HEK293 (cell line): Measurements from ENCODE around the gene B4GALNT3.

ENCODE experiments used
- CTCF ChIA-PET: fragments of 350-600 bp; formaldehyde crosslinking; extraction: SDS; loops from one replicate; lab custom pipeline; 2021; ENCODE audit warnings: antibody characterized with exemption; lab: Yijun Ruan, JAX
- POLR2A ChIA-PET: fragments of 300-600 bp; formaldehyde crosslinking; extraction: SDS; loops from one replicate; lab custom pipeline; 2020; ENCODE audit warnings: antibody characterized with exemption, inconsistent platforms; lab: Yijun Ruan, JAX
- H3K27ac ChIP-seq: fragments of 200-500 bp; sonication (Bioruptor generic); 2 replicates; pipeline ENCODE4 v1.5.1; 2014; ENCODE audit warnings: low read depth, low read length, control low read depth, inconsistent platforms; ENCODE audit errors: extremely low read depth
- H3K36me3 ChIP-seq, 2 experiments: fragments of 200-500 bp in 1 of 2; sonication (Bioruptor generic) in 1 of 2; 1 replicate in 1 of 2; 2 replicates in 1 of 2; pipeline ENCODE4 v1.5.1; 2014 to 2017; ENCODE audit warnings: inconsistent platforms in 2 of 2, low read length in 2 of 2; ENCODE audit not compliant: control insufficient read depth in 2 of 2, insufficient read depth in 1 of 2
- H3K4me1 ChIP-seq: fragments of 200-500 bp; sonication (Bioruptor generic); 2 replicates; pipeline ENCODE4 v1.5.1; 2014; ENCODE audit warnings: mild to moderate bottlenecking, low read length, inconsistent platforms; ENCODE audit not compliant: control insufficient read depth, insufficient read depth
- H3K4me3 ChIP-seq: 2 replicates; pipeline ENCODE4 v1.5.1; 2011; ENCODE audit warnings: low read depth, mild to moderate bottlenecking, control low read depth, low read length, moderate library complexity
- H3K9me3 ChIP-seq: fragments of 200-500 bp; sonication (Bioruptor generic); 2 replicates; pipeline ENCODE4 v1.5.1; 2014; ENCODE audit warnings: low read depth, low read length, inconsistent platforms; ENCODE audit not compliant: control insufficient read depth, insufficient read depth
- CTCF ChIP-seq: fragments of 450-650 bp; formaldehyde crosslinking; IDR thresholded peaks from 2 replicates; pipeline ENCODE4 v1.5.1; 2016; ENCODE audit warnings: missing biosample characterization, missing genetic modification characterization
- EGR2 ChIP-seq: fragments of 450-650 bp; formaldehyde crosslinking; IDR thresholded peaks from 2 replicates; pipeline ENCODE4 v1.5.1; 2016; ENCODE audit warnings: low read depth, missing biosample characterization, missing genetic modification characterization
- KLF10 ChIP-seq: fragments of 450-650 bp; IDR thresholded peaks from 2 replicates; pipeline ENCODE4 v1.5.1; 2018; ENCODE audit warnings: missing biosample characterization, mild to moderate bottlenecking, missing genetic modification characterization
- KLF8 ChIP-seq: fragments of 450-650 bp; formaldehyde crosslinking; IDR thresholded peaks from 2 replicates; pipeline ENCODE4 v1.5.1; 2016; ENCODE audit warnings: missing biosample characterization, missing genetic modification characterization
- PATZ1 ChIP-seq: fragments of 450-650 bp; formaldehyde crosslinking; IDR thresholded peaks from 2 replicates; pipeline ENCODE4 v1.5.1; 2016; ENCODE audit warnings: missing biosample characterization, missing genetic modification characterization
- PRDM1 ChIP-seq: fragments of 450-650 bp; formaldehyde crosslinking; IDR thresholded peaks from 2 replicates; pipeline ENCODE4; 2016; ENCODE audit warnings: missing biosample characterization, missing genetic modification characterization
- SCRT2 ChIP-seq: fragments of 450-650 bp; formaldehyde crosslinking; IDR thresholded peaks from 2 replicates; pipeline ENCODE4 v1.5.1; 2016; ENCODE audit warnings: missing biosample characterization, missing genetic modification characterization
- ZBTB48 ChIP-seq: fragments of 450-650 bp; formaldehyde crosslinking; IDR thresholded peaks from 2 replicates; pipeline ENCODE4 v1.5.1; 2016; ENCODE audit warnings: missing biosample characterization, missing genetic modification characterization
- ZIC2 ChIP-seq: fragments of 450-650 bp; formaldehyde crosslinking; IDR thresholded peaks from 2 replicates; pipeline ENCODE4 v1.5.1; 2016; ENCODE audit warnings: missing biosample characterization, missing genetic modification characterization
- ZNF221 ChIP-seq: fragments of 450-650 bp; formaldehyde crosslinking; IDR thresholded peaks from 2 replicates; pipeline ENCODE4 v1.5.1; 2017; ENCODE audit warnings: missing biosample characterization, missing genetic modification characterization, borderline replicate concordance
- ZNF394 ChIP-seq: fragments of 450-650 bp; formaldehyde crosslinking; IDR thresholded peaks from 2 replicates; pipeline ENCODE4 v1.5.1; 2016; ENCODE audit warnings: missing biosample characterization, missing genetic modification characterization, mild to moderate bottlenecking, moderate library complexity, borderline replicate concordance
- ZNF514 ChIP-seq: fragments of 450-650 bp; formaldehyde crosslinking; IDR thresholded peaks from 2 replicates; pipeline ENCODE4 v1.5.1; 2016; ENCODE audit warnings: missing biosample characterization, missing genetic modification characterization
- ZNF555 ChIP-seq: fragments of 450-650 bp; formaldehyde crosslinking; conservative IDR thresholded peaks from 2 replicates; pipeline ENCODE4 v1.5.1; 2017; ENCODE audit warnings: missing biosample characterization, mild to moderate bottlenecking, missing genetic modification characterization, inconsistent platforms
- ZNF596 ChIP-seq: fragments of 450-650 bp; IDR thresholded peaks from 2 replicates; pipeline ENCODE4 v1.5.0; 2018; ENCODE audit warnings: missing biosample characterization, mild to moderate bottlenecking, missing genetic modification characterization, moderate library complexity
- ZNF626 ChIP-seq: fragments of 450-650 bp; sonication (Bioruptor Pico); formaldehyde crosslinking; IDR thresholded peaks from 2 replicates; pipeline ENCODE4 v1.5.1; 2018; ENCODE audit warnings: missing biosample characterization, missing genetic modification characterization, inconsistent platforms
- ZNF639 ChIP-seq: fragments of 450-650 bp; formaldehyde crosslinking; IDR thresholded peaks from 2 replicates; pipeline ENCODE4 v1.5.1; 2016; ENCODE audit warnings: missing biosample characterization, missing genetic modification characterization
- ZNF660 ChIP-seq: fragments of 450-650 bp; IDR thresholded peaks from 2 replicates; pipeline ENCODE4 v1.5.1; 2018; ENCODE audit warnings: missing biosample characterization, mild to moderate bottlenecking, missing genetic modification characterization
- ZNF692 ChIP-seq: fragments of 450-650 bp; formaldehyde crosslinking; IDR thresholded peaks from 2 replicates; pipeline ENCODE4 v1.5.1; 2016; ENCODE audit warnings: missing biosample characterization, missing genetic modification characterization
- ZNF701 ChIP-seq: fragments of 450-650 bp; formaldehyde crosslinking; IDR thresholded peaks from 2 replicates; pipeline ENCODE4 v1.5.1; 2016; ENCODE audit warnings: missing biosample characterization, missing genetic modification characterization
- ZNF843 ChIP-seq: fragments of 450-650 bp; formaldehyde crosslinking; IDR thresholded peaks from 2 replicates; pipeline ENCODE4 v1.5.1; 2016; ENCODE audit warnings: missing biosample characterization, missing genetic modification characterization
- TF ChIP-seq, protein P1 (sequence below): fragments of 450-650 bp; formaldehyde crosslinking; IDR thresholded peaks from 2 replicates; pipeline ENCODE4 v1.5.1; 2016; ENCODE audit warnings: missing biosample characterization, missing genetic modification characterization
- TF ChIP-seq, protein P2 (sequence below): fragments of 450-650 bp; formaldehyde crosslinking; IDR thresholded peaks from 2 replicates; pipeline ENCODE4 v1.5.1; 2016; ENCODE audit warnings: missing biosample characterization, missing genetic modification characterization, borderline replicate concordance

Gene B4GALNT3

DNA sequence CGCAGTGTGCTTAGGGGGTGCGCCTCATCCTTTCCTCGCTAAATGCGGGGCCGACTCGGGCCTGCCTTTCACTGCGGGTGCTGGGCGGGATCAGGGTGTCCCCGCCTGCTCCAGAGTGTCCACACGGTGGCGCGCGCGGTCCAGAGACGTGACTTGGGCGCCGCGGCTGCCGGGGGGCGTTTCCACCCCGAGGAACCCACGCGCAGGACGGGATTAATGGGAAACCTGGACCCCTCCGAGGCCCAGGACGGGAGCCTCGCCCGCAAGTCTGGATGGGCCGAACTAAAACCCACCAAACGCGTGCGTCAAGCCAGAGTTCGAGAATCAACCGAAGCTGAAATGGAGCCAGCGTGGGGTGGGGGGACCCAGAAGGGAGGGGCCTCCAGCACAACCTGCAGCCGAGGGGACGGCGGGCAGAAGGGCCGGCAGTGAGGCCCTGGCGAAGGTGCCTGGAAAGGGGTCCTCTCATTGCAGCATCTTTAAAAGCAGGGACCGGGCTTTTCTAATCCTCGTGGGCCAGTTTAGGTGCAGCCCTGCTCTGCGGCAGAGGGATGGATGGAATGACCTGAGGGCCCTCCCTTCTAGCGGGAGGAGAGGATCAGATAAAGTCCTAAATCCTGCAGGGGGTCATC is 110.2 kb downstream of the B4GALNT3 start (continued):
- TF ChIP-seq ZNF843 (0 out of 2 replicates have a peak, but pooled peaks have one; percentile 18), SCRT2 (tag by site-specific recombination) (no peak), ZNF555 (no peak)

DNA sequence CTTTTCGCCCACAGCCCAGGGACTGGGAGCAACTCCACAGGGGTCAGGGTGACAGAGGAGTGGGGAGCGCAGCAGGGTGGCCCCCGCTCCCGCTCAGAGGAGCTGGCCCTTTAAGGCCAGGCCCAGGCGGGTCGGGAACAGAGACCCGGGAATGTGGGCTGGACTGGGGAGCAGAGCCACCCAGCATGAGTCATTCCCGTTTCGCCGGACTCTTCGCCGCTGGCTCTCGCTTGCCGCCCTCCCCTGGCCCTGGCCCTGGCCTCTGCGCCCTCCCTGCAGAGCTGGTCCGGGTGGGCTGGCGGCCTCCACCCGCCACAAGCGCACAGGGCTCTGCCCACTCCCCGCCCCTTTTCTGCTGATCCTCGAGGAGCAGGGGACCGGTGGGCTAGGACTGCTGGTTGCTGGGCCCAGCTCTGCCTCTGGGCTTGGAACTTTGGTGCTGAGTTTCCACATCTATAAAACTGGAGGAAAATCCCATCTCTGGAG is 110.7 kb downstream of the B4GALNT3 start:
- Histone ChIP-seq H3K9me3 (no peaks in the 10 kb centered on the region), H3K4me3 (peak overlapping the region; percentile 63), H3K36me3 (no peaks in the 10 kb centered on the region), H3K4me1 (peaks cover 6% of the 10 kb centered on the region), H3K27ac (peak overlapping the region; percentile 14; the same call in 1 of the 2 replicates)
- POLR2A ChIA-PET: interaction anchor here (1.2 to 1.9 kb wide), 2 partner anchors 181 to 184 kb away, joined by 3 to 11 read pairs; partner anchors contain the start of gene WNK1
- CTCF ChIA-PET: interaction anchor here (0.6 to 3.9 kb wide), 22 partner anchors 12 to 548 kb away, joined by 3 to 39 read pairs (median 4); partner anchors contain the start of gene RAD52
- 0 out of 2 replicates have a peak, but pooled peaks have one; percentile 34 for TF ChIP-seq ZNF692
- TF ChIP-seq ZNF221 (tag by site-specific recombination): no peak
- peak; percentile 83 for TF ChIP-seq ZNF394 (tag by site-specific recombination)
- TF ChIP-seq ZIC2 (tag by site-specific recombination): peak; percentile 70
- no peak for TF ChIP-seq ZNF701
- TF ChIP-seq EGR2 (tag by site-specific recombination): peak; percentile 58; the same call in 1 of the 2 replicates
- peak; percentile 90 for TF ChIP-seq KLF8 (tag by site-specific recombination)
- no peak for TF ChIP-seq ZNF639 (tag by site-specific recombination)
- TF ChIP-seq ZNF514 (tag by site-specific recombination): no peak
- TF ChIP-seq, protein P1, sequence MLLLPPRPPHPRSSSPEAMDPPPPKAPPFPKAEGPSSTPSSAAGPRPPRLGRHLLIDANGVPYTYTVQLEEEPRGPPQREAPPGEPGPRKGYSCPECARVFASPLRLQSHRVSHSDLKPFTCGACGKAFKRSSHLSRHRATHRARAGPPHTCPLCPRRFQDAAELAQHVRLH (tag by site-specific recombination): no peak
- TF ChIP-seq KLF10 (tag by site-specific recombination): 0 out of 2 replicates have a peak, but pooled peaks have one; percentile 26
- TF ChIP-seq ZNF660 (tag by site-specific recombination): no peak
- 0 out of 2 replicates have a peak, but pooled peaks have one; percentile 6 for TF ChIP-seq PRDM1
- TF ChIP-seq ZNF596: no peak
- no peak for TF ChIP-seq ZNF626 (tag by site-specific recombination)
- TF ChIP-seq, protein P2, sequence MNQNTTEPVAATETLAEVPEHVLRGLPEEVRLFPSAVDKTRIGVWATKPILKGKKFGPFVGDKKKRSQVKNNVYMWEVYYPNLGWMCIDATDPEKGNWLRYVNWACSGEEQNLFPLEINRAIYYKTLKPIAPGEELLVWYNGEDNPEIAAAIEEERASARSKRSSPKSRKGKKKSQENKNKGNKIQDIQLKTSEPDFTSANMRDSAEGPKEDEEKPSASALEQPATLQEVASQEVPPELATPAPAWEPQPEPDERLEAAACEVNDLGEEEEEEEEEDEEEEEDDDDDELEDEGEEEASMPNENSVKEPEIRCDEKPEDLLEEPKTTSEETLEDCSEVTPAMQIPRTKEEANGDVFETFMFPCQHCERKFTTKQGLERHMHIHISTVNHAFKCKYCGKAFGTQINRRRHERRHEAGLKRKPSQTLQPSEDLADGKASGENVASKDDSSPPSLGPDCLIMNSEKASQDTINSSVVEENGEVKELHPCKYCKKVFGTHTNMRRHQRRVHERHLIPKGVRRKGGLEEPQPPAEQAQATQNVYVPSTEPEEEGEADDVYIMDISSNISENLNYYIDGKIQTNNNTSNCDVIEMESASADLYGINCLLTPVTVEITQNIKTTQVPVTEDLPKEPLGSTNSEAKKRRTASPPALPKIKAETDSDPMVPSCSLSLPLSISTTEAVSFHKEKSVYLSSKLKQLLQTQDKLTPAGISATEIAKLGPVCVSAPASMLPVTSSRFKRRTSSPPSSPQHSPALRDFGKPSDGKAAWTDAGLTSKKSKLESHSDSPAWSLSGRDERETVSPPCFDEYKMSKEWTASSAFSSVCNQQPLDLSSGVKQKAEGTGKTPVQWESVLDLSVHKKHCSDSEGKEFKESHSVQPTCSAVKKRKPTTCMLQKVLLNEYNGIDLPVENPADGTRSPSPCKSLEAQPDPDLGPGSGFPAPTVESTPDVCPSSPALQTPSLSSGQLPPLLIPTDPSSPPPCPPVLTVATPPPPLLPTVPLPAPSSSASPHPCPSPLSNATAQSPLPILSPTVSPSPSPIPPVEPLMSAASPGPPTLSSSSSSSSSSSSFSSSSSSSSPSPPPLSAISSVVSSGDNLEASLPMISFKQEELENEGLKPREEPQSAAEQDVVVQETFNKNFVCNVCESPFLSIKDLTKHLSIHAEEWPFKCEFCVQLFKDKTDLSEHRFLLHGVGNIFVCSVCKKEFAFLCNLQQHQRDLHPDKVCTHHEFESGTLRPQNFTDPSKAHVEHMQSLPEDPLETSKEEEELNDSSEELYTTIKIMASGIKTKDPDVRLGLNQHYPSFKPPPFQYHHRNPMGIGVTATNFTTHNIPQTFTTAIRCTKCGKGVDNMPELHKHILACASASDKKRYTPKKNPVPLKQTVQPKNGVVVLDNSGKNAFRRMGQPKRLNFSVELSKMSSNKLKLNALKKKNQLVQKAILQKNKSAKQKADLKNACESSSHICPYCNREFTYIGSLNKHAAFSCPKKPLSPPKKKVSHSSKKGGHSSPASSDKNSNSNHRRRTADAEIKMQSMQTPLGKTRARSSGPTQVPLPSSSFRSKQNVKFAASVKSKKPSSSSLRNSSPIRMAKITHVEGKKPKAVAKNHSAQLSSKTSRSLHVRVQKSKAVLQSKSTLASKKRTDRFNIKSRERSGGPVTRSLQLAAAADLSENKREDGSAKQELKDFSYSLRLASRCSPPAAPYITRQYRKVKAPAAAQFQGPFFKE (tag by site-specific recombination): peak; percentile 88; the same call in 1 of the 2 replicates
- no peak for TF ChIP-seq CTCF
- TF ChIP-seq PATZ1 (tag by site-specific recombination): peak; percentile 39
- peak; percentile 41; the same call in 1 of the 2 replicates for TF ChIP-seq ZBTB48 (tag by site-specific recombination)
